ENCODE measurements around the gene EYS. TPM values are rescaled to one million over a fixed set of nuclear protein-coding genes. Genes with fewer than 3 reads are reported as not detected.

Gene EYS
- total and polyA plus RNA-seq, 7 donors, result 0.07 to 0.46 TPM; not detected in 5

DNA sequence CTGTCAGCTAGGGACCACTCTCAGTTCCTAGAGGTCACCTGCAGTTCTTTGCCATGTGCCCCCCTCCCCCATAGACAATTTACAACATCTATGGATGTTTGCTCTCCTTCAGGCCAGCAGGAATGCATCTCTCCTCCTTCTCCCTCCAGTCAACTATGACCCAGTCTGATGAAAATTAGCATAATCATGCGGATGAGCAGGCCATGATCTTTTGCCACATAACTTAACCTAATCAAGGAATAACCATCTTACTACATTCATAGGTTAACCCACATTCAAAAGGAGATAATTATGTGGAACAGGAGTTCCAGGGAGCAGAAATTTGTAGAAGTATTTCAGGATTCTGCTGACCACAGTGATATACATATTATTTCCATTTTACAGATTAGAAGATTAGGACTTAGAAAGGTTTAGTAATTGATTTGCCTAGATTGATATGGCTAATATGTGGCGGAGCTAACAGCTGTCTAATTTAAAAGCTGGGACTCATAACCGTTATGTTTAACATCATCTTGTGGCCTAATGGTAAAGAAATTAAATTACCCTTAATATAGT is 1585.9 kb downstream of the EYS start:
- intact Hi-C loops (cut with DNase I), result no loop called here

DNA sequence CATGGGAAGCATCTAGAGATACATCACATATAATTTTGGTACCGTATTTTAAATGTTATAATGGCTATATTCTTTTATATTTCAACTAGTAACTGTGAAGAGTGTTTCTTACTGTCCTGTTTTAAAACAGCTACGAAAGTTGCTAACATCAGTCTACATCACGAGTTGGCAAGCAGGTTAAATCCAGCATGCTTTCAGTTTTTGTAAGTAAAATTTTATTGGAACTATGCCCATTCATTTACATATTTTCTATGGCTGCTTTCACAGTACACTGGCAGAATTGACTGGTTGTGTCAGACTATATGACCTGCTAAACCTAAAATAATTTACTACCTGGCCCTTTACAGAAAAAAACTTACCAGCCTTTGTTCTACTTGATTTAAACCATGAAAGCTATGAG is 1593.3 kb downstream of the EYS start:
- TF ChIP-seq POLR2AphosphoS5 (IDR thresholded peaks at IDR 0.05) (no peak), POLR2A (IDR thresholded peaks at IDR 0.05) (no peak), EP300 (IDR thresholded peaks at IDR 0.05) (no peak)
- TF ChIP-seq, protein P1, sequence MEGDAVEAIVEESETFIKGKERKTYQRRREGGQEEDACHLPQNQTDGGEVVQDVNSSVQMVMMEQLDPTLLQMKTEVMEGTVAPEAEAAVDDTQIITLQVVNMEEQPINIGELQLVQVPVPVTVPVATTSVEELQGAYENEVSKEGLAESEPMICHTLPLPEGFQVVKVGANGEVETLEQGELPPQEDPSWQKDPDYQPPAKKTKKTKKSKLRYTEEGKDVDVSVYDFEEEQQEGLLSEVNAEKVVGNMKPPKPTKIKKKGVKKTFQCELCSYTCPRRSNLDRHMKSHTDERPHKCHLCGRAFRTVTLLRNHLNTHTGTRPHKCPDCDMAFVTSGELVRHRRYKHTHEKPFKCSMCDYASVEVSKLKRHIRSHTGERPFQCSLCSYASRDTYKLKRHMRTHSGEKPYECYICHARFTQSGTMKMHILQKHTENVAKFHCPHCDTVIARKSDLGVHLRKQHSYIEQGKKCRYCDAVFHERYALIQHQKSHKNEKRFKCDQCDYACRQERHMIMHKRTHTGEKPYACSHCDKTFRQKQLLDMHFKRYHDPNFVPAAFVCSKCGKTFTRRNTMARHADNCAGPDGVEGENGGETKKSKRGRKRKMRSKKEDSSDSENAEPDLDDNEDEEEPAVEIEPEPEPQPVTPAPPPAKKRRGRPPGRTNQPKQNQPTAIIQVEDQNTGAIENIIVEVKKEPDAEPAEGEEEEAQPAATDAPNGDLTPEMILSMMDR (IDR thresholded peaks at IDR 0.05), result no peak
- WGBS, 2 donors, result 34 to 65% methylated on average over 3 of the region's 3 CpGs
- Histone ChIP-seq H3K4me3 (no peak overlapping the region), H3K36me3 (no peaks in the 10 kb centered on the region), H3K27ac (no peak overlapping the region), H3K9me3 (no peaks in the 10 kb centered on the region), H3K27me3 (no peaks in the 10 kb centered on the region), H3K4me1 (no peaks in the 10 kb centered on the region)
- intact Hi-C loops (cut with DNase I), result no loop called here
- DNase-seq, result no peak

More for the DNA sequence above, 1585.9 kb downstream of the EYS start:
- WGBS, 2 donors, result 91 to 93% methylated on average over 3 of the region's 3 CpGs
- no peak overlapping the region for H3K27ac ChIP-seq
- H3K4me3 ChIP-seq, result no peak overlapping the region
- H3K36me3 ChIP-seq, result no peaks in the 10 kb centered on the region
- no peaks in the 10 kb centered on the region for H3K27me3 ChIP-seq
- H3K9me3 ChIP-seq, result no peaks in the 10 kb centered on the region
- TF ChIP-seq, protein P1 (IDR thresholded peaks at IDR 0.05), result no peak
- H3K4me1 ChIP-seq, result peaks cover 0 to 16% (median 0%) of the 10 kb centered on the region in 4 donors
- no peak for DNase-seq

DNA sequence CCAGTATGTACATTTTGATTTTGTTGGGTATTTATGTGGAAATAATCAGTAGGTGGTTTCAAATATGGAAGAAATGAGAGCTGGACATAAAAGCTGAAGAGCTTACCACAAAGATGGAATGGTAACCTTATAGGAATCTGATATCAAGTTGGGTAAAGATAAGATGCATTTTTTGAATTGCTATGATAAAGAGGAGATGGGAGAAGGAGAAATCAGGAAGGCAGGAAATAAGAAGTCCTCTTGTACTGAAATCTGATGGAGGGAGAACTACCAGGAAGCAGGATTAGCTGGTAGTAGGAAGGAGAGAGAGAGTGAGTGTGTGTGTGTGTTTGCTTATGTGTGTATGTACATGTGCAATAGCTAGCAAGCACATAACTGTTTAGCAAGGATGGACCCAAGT is 1603.0 kb downstream of the EYS start:
- Histone ChIP-seq H3K36me3 (no peaks in the 10 kb centered on the region), H3K27ac (no peak overlapping the region), H3K4me1 (peaks cover 0 to 8% (median 0%) of the 10 kb centered on the region in 4 donors), H3K27me3 (no peaks in the 10 kb centered on the region), H3K9me3 (no peaks in the 10 kb centered on the region), H3K4me3 (no peak overlapping the region)
- intact Hi-C loops (cut with DNase I), result no loop called here
- no peak for DNase-seq
- TF ChIP-seq, protein P1 (IDR thresholded peaks at IDR 0.05), result no peak
- TF ChIP-seq POLR2A (IDR thresholded peaks at IDR 0.05) (no peak), POLR2AphosphoS5 (IDR thresholded peaks at IDR 0.05) (no peak), EP300 (IDR thresholded peaks at IDR 0.05) (no peak)

GRCh38 chr6:64103480-64103879 is 1603.5 kb downstream of the EYS start:
- intact Hi-C loops (cut with DNase I), result no loop called here
- Histone ChIP-seq H3K4me1 (peaks cover 0 to 8% (median 0%) of the 10 kb centered on the region in 4 donors), H3K27ac (no peak overlapping the region), H3K36me3 (no peaks in the 10 kb centered on the region), H3K4me3 (no peak overlapping the region), H3K9me3 (no peaks in the 10 kb centered on the region), H3K27me3 (no peaks in the 10 kb centered on the region)
- no peak for DNase-seq
- TF ChIP-seq POLR2AphosphoS5 (IDR thresholded peaks at IDR 0.05) (no peak), EP300 (IDR thresholded peaks at IDR 0.05) (no peak)
- TF ChIP-seq, protein P1 (IDR thresholded peaks at IDR 0.05), result no peak
- WGBS, 2 donors, result 34 to 70% methylated on average over 1 of the region's 1 CpG

DNA sequence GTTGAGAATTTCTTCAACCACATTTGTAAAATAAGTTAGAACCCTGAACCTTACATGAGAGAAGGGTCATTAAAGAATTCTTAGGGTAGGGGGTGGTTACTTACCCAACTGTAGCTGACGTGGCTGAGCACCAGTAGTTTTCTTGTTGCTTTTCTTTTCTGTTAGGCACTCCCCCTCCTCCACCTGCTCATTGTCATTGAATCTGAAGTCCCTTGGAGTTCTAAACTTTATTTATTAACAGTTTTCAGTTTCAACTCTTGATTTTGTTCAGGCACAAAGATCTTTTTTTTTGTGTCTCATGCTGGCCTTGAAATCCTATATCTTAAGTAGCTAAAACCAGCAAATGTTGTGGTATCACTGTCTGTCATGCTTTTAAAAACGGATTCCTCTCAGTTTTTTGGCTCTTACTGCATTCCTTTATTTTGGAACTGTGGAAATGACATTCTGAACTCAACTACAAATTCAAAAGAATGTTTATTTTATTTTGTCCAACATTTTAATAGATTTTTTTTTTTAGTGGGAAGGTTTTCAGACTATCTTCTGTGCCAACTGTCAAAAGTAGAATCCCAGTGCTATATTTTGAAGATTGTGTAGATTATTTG is 1606.2 kb downstream of the EYS start:
- Histone ChIP-seq H3K4me3 (no peak overlapping the region), H3K36me3 (no peaks in the 10 kb centered on the region), H3K27me3 (no peaks in the 10 kb centered on the region), H3K9me3 (peaks cover 0 to 2% (median 0%) of the 10 kb centered on the region in 4 donors), H3K4me1 (peaks cover 0 to 8% (median 0%) of the 10 kb centered on the region in 4 donors), H3K27ac (no peak overlapping the region)
- WGBS, 2 donors, result 60 to 75% methylated on average over 2 of the region's 2 CpGs
- TF ChIP-seq POLR2AphosphoS5 (IDR thresholded peaks at IDR 0.05), result no peak
- no peak for TF ChIP-seq EP300 (IDR thresholded peaks at IDR 0.05)
- intact Hi-C loops (cut with DNase I), result no loop called here
- no peak for DNase-seq
